Vagina (tissue), 2 donors: ENCODE data around the gene LRG1. TPM values are rescaled to one million over a fixed set of nuclear protein-coding genes. Genes with fewer than 3 reads are reported as not detected.

ENCODE experiments used
- DNase-seq, 2 donors: peaks; one replicate each; pipeline ENCODE4 v3.0.0-alpha.2; 2017; ENCODE audit errors: extremely low spot score in 2 of 2
- H3K27ac ChIP-seq: fragments of 200-600 bp; sonication (generic); one replicate; pipeline ENCODE4 v1.5.1; 2019
- H3K27me3 ChIP-seq: fragments of 200-600 bp; sonication (generic); one replicate; pipeline ENCODE4 v1.5.1; 2019
- H3K36me3 ChIP-seq, 2 donors: fragments of 200-600 bp; sonication (generic); one replicate each; pipeline ENCODE4 v1.5.1; 2017 to 2019
- H3K4me1 ChIP-seq: fragments of 200-600 bp; sonication (generic); one replicate; pipeline ENCODE4 v1.5.1; 2019
- H3K4me3 ChIP-seq, 2 donors: fragments of 200-600 bp; sonication (generic); 1 replicate in 1 of 2; 2 replicates in 1 of 2; pipeline ENCODE4 v1.5.1; 2016 to 2019
- H3K9me3 ChIP-seq: fragments of 200-600 bp; sonication (generic); one replicate; pipeline ENCODE4 v1.5.1; 2019
- CTCF ChIP-seq, 3 experiments: fragments of 450-650 bp in 2 of 3; fragments of 200-600 bp in 1 of 3; sonication (generic) in 1 of 3; IDR thresholded peaks; one replicate each; pipeline ENCODE4 v1.5.1; 2017 to 2019; ENCODE audit warnings: antibody characterized with exemption in 3 of 3, mild to moderate bottlenecking in 2 of 3, moderate library complexity in 2 of 3
- POLR2A ChIP-seq, 2 donors: fragments of 450-650 bp; IDR thresholded peaks; one replicate each; pipeline ENCODE4 v1.6.1; 2017; ENCODE audit warnings: antibody characterized with exemption in 2 of 2, mild to moderate bottlenecking in 2 of 2, moderate library complexity in 2 of 2
- POLR2AphosphoS5 ChIP-seq, 2 donors: sonication (generic); formaldehyde crosslinking; IDR thresholded peaks; one replicate each; pipeline ENCODE4 v1.9.0; 2017; ENCODE audit warnings: antibody characterized with exemption in 2 of 2, mild to moderate bottlenecking in 2 of 2, low read depth in 1 of 2; ENCODE audit not compliant: insufficient read depth in 1 of 2
- intact Hi-C: fragments of 100-400 bp; cut with DNase I; formaldehyde crosslinking; loops from one replicate; pipeline ENCODE4 v1.15.1; 2023
- total RNA-seq: library from RNA; depleted of rRNA; stranded (reverse); fragments of >200 nt; gene quantifications from one replicate; pipeline ENCODE4 v1.2.3, GENCODE V29; 2016

The LRG1 gene
- total RNA-seq, 1 donor from 2014 or later: 6.9 TPM

DNA sequence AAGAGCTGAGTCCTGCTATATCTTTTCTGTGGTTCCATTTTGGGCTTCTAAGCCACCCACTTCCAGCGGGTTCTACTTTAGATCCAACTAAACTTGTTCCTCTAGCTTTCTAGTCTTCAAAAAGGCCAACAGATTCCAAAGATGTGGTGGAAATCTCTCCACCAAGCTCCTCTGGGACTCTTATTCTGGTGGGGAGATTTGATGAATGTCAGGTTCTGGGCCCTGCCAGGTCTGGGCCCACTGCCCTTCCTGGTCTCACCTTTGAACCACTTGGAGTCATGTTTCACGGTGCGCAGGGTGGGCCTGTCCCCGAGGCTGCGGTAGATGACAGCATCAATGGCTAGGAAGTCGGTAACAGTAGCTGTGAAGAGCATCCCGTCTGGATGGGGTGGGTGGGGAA, 14.9 kb upstream of the LRG1 start:
- no peaks in the 10 kb centered on the region for H3K36me3 ChIP-seq
- intact Hi-C loops: no loop called here

DNA sequence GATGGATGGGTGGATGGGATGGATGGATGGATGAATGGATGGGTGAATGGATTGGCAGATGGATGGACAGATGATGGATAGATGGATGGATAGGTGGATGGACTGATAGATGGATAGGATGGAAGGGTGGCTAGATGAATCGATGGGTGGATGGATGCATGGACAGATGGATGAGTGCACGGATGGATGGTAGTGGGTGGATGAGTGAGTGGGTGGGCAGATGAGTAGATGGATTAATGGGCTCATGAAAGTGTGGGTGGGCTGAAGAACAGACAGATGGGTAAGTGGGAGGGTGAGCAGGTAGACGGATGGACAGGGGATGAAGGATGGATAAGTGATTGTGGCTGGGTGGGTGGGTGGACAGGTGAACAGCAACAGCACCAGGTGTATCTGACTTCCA, 13.9 kb upstream of the LRG1 start:
- no peak for DNase-seq
- no peak for TF ChIP-seq POLR2A (IDR thresholded peaks at IDR 0.05)
- no peak for TF ChIP-seq POLR2AphosphoS5 (IDR thresholded peaks at IDR 0.05; ENCODE audit: insufficient read depth in 1 of 2, low read depth in 1 of 2)
- no peak overlapping the region for H3K27ac ChIP-seq
- no peaks in the 10 kb centered on the region for H3K36me3 ChIP-seq
- H3K4me1 ChIP-seq: no peaks in the 10 kb centered on the region
- no peaks in the 10 kb centered on the region for H3K9me3 ChIP-seq
- H3K27me3 ChIP-seq: no peaks in the 10 kb centered on the region
- intact Hi-C loops: no loop called here
- no peak overlapping the region for H3K4me3 ChIP-seq

More for the DNA sequence above, 14.9 kb upstream of the LRG1 start:
- Histone ChIP-seq H3K27me3 (no peaks in the 10 kb centered on the region), H3K4me1 (no peaks in the 10 kb centered on the region), H3K4me3 (no peak overlapping the region), H3K27ac (no peak overlapping the region), H3K9me3 (no peaks in the 10 kb centered on the region)
- DNase-seq: no peak
- TF ChIP-seq POLR2AphosphoS5 (IDR thresholded peaks at IDR 0.05; ENCODE audit: insufficient read depth in 1 of 2, low read depth in 1 of 2) (no peak), CTCF (IDR thresholded peaks at IDR 0.05) (no peak)

GRCh38 chr19:4553092-4553695, 13.4 kb upstream of the LRG1 start:
- Histone ChIP-seq H3K36me3 (no peaks in the 10 kb centered on the region), H3K9me3 (no peaks in the 10 kb centered on the region), H3K27me3 (no peaks in the 10 kb centered on the region), H3K4me1 (no peaks in the 10 kb centered on the region), H3K4me3 (no peak overlapping the region), H3K27ac (no peak overlapping the region)
- intact Hi-C loops: no loop called here
- no peak for DNase-seq
- TF ChIP-seq POLR2A (IDR thresholded peaks at IDR 0.05): no peak
- no peak for TF ChIP-seq POLR2AphosphoS5 (IDR thresholded peaks at IDR 0.05; ENCODE audit: insufficient read depth in 1 of 2, low read depth in 1 of 2)
- TF ChIP-seq CTCF (IDR thresholded peaks at IDR 0.05): no peak

DNA sequence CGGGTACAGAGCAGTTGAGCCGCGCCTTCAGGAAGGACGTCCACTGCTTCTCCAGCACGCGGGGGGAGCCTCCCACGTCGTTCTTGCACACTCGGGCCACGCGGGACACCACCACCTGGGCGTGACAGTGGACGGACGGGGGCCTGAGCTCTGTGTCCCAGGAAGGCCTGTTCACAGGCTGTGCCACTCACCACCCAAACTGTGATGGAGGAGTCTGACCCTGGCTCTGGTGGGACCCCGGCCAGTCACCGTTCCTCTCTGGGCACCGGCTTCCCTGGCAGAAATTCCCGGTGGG, 12.6 kb upstream of the LRG1 start:
- no peak for TF ChIP-seq POLR2AphosphoS5 (IDR thresholded peaks at IDR 0.05; ENCODE audit: insufficient read depth in 1 of 2, low read depth in 1 of 2)
- no peak for TF ChIP-seq CTCF (IDR thresholded peaks at IDR 0.05)
- TF ChIP-seq POLR2A (IDR thresholded peaks at IDR 0.05): no peak
- intact Hi-C loops: no loop called here

GRCh38 chr19:4550479-4551050, 10.7 kb upstream of the LRG1 start:
- intact Hi-C loops: no loop called here
- Histone ChIP-seq H3K27ac (no peak overlapping the region), H3K27me3 (no peaks in the 10 kb centered on the region), H3K9me3 (no peaks in the 10 kb centered on the region), H3K36me3 (no peaks in the 10 kb centered on the region), H3K4me1 (no peaks in the 10 kb centered on the region), H3K4me3 (no peak overlapping the region)
- DNase-seq: no peak
- TF ChIP-seq POLR2AphosphoS5 (IDR thresholded peaks at IDR 0.05; ENCODE audit: insufficient read depth in 1 of 2, low read depth in 1 of 2) (no peak), POLR2A (IDR thresholded peaks at IDR 0.05) (no peak), CTCF (IDR thresholded peaks at IDR 0.05) (no peak)

More for the DNA sequence above, 12.6 kb upstream of the LRG1 start:
- Histone ChIP-seq H3K9me3 (no peaks in the 10 kb centered on the region), H3K27ac (no peak overlapping the region), H3K36me3 (no peaks in the 10 kb centered on the region), H3K4me3 (no peak overlapping the region), H3K27me3 (no peaks in the 10 kb centered on the region), H3K4me1 (no peaks in the 10 kb centered on the region)
- DNase-seq: no peak
